Ramos (cell line): ENCODE data around the gene ZMYND15.
"Not testable (repeated sequence)": the region's sequence is repeated elsewhere in the genome, so short reads cannot be mapped to it uniquely, and the experiment has no call there.

Source experiments
- in situ Hi-C: fragments of 300-500 bp; cut with MboI; formaldehyde crosslinking; loops from one replicate; pipeline ENCODE4 v1.14.3; 2022; ENCODE audit warnings: low sequenced_read_pairs; ENCODE audit not compliant: unreplicated experiment

The ZMYND15 gene

GRCh38 chr17:4739122-4740024 is at the start of gene ZMYND15, which contains the start of gene CXCL16:
Gene ZMYND15 (plus strand): TSS chr17:4739833. CDS start chr17:4740549, 716 bp downstream.
Gene CXCL16 (minus strand): TSS chr17:4739928. CDS start chr17:4739339, 589 bp downstream.
- in situ Hi-C loops: no loop called here

- in situ Hi-C loops: not testable (repeated sequence)
Observed at GRCh38 chr17:4689872-4690271, 49.8 kb upstream of the ZMYND15 start.

DNA sequence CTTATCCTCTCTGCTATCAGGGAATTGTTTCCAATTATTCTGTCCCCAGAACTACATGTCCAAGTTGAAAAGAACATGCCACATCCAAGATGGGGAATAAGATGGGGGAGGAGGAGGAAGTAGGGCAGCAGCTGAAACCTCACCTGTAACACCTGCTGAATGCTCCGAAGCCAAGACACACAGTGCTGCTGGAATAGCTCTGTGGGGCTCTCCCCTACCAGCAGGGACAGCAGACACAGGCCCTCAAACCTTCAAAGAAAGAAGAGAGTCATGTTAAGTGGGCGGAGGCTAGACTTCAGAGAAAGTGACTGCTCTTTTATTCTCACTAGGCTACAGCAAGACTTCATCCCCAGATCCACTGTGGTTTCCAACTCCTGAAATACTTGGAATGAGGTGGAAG is 48.9 kb upstream of the ZMYND15 start:
- in situ Hi-C loops: no loop called here

DNA sequence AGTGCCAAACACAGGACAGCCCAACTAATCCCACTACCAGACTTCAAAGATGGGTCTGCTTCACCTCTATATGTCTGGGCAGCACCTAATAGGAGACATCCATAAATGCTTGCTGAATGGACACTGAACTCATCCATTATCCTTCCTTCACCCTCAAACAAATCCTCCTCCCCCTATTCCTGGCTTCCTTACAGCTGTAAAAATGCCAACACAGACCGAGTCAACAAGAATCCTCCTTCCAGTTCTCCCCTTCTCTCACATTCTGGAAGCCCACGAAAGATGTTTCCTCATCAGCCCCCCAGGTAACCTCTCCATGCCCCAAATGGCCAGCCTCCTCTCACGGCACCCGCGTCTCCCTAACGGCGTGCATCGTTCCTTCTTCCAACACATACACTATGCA is 47.9 kb upstream of the ZMYND15 start:
- in situ Hi-C loops: no loop called here

DNA sequence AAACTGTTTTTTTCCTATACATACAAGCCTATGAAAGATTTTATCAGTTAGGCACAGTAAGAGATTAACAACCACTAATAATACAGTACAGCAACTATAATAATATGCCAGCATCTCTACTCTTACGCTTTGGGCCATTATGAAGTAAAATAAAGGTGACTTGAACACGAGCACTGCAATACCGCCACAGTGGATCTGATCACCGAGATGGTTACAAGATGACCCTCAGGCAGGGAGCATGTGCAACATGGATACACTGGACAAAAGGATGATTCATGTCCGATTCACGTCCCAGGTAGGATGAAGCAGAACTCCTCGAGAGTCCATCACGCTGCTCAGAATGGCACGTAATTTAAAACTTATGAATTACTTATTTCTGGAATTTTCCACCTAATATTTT is 46.2 kb upstream of the ZMYND15 start:
- in situ Hi-C loops: no loop called here

DNA sequence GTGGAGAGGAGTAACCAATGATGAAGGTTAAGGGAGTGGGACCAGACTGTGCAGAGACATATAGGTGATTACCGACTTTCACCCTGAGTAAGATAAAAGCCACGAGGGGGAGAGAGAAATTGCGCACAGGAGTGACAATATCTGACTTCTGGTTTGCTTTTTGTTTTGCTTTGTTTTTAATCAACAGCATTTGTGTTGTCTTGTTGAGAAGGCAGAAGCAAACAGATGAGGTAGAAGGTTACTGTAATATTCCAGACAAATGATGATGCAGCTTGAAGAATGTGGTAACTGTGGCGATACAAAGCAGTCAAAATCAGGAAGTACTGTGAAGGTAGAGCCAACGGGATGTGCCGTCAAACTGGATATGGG is 43.2 kb upstream of the ZMYND15 start:
- in situ Hi-C loops: no loop called here

DNA sequence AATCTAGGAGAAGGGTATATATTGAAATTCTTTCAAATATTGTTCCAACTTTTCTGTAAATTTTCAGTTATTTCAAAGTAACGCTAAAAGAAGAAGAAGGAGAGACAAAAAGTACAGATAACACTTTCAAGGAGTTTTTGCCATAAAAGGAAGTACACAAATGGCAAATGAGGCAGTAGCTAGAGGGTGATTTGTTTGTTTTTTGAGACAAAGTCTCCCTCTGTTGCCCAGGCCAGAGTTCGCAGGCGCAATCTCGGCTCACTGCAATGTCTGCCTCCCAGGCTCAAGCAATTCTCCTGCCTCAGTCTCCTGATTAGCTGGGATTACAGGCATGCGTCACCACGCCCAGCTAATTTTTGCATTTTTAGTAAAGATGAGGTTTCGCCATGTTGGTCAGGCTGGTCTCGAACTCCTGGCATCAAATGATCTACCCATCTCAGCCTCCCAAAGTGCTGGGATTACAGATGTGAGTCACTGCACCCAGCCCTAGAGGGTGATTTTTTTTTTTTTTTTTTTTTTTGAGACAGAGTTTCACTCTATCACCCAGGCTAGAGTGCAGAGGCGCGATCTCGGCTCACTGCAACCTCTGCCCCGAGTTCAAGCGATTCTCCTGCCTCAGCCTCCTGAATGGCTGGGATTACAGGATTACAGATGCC is 40.1 kb upstream of the ZMYND15 start:
- in situ Hi-C loops: not testable (repeated sequence)

GRCh38 chr17:4701116-4701515 is 38.5 kb upstream of the ZMYND15 start:
- in situ Hi-C loops: no loop called here

- in situ Hi-C loops: no loop called here
Observed at GRCh38 chr17:4703330-4703691, 36.3 kb upstream of the ZMYND15 start.

- in situ Hi-C loops: not testable (repeated sequence)
Observed at GRCh38 chr17:4704574-4704907, 35.1 kb upstream of the ZMYND15 start.

GRCh38 chr17:4704991-4705390 is 34.6 kb upstream of the ZMYND15 start:
- in situ Hi-C loops: no loop called here

GRCh38 chr17:4706121-4706520 is 33.5 kb upstream of the ZMYND15 start:
- in situ Hi-C loops: no loop called here

DNA sequence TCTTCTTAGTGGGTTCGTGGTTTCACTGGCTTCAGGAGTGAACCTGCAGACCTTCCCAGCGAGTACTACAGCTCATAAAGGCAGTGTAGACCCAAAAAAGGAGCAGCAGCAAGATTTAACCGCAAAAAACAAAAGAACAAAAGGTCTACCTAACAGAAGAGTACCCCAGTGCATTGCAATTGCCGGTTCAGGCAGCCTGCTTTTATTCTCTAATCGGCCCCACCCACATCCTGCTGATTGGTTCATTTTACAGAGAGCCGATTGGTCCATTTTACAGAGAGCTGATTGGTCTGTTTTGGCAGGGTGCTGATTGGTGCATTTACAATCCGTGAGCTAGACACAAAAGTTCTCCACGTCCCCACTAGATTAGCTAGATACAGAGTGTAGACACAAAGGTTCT is 31.2 kb upstream of the ZMYND15 start:
- in situ Hi-C loops: no loop called here

DNA sequence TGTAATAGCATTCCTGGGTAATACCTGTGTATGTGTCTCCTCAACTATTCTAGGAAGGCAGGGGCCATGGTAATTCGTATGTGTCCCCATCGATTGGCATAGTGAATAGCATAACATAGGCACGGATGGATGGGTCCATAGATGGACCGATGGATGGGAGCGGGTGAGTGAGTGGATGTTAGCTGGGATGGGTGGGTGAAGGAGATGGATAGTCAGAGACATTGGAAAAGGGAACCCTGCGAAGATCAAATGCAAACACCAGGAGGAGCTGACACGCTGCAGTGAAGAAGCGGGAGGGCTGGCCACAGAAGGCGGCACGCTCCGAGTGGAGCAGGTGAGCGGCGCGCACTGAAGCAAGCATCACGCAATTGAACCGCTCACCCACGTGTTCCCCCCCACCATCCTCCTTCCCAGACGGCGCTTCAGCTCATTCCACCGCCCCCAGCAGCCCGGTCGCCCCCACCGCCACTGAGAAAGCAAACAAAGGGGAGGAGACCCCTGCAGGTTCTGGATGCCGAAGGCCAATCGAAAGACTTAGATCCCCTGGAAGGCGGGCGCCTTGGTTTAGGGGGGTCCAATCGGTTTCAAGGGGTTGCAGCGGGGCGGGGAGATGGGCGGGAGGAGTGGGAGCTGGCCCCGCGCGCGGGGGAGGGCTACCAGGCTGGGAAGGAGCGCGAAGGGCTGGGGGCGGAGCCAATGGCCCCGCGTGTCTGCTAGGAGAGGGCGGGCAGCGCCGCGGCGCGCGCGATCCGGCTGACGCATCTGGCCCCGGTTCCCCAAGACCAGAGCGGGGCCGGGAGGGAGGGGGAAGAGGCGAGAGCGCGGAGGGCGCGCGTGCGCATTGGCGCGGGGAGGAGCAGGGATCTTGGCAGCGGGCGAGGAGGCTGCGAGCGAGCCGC is 29.6 kb upstream of the ZMYND15 start, which contains the start of gene ARRB2:
TSS of gene ARRB2 (plus strand) at position 839 of the 899 bp plus-strand sequence. CDS start 90 bp downstream, outside the sequence.
- in situ Hi-C loops: no loop called here

GRCh38 chr17:4710693-4711634 is 28.7 kb upstream of the ZMYND15 start:
- in situ Hi-C loops: no loop called here

DNA sequence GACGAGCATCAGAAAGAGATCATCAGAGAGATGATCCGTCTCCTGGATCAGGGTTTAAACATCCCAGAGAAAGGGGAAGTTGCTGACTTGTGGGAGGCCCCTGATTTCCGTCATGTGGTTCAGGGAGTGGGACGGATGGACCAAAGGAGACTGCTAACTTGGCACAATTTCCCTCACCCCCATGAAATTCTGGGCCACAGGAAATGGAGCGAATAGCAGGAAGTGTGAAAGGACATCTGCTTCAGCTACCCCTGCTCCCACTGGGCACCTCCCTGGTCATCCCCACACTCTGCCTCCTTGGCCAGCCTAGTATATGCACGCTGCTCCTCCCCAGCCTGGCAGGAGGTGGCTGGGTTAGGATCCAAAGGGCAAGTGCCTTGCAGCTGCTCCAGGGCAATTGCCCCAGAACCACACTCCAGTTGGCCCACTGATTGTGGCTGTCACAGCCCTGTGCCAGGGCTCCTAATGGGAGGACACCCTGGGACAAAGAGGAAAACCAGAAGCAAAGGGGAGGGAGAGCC is 27.9 kb upstream of the ZMYND15 start:
- in situ Hi-C loops: no loop called here

DNA sequence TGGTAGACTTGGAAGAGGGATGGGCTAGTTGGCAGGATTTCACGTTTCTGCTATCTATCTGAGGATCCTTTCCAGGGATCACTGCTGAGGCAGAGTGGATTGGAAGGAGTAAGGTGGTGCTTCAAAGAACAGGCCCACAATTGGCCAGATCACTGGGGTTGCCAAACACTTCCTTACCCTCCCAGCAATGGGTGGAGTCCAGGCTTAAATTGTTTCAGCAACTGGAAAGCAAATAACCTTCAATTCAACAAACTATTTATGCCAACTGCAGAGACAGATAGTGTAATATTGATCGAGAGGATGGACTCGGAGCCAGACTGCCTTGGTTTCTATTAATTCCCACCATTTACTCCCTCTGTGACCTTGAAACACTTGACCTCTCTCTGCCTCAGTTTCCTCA is 27.1 kb upstream of the ZMYND15 start:
- in situ Hi-C loops: no loop called here

DNA sequence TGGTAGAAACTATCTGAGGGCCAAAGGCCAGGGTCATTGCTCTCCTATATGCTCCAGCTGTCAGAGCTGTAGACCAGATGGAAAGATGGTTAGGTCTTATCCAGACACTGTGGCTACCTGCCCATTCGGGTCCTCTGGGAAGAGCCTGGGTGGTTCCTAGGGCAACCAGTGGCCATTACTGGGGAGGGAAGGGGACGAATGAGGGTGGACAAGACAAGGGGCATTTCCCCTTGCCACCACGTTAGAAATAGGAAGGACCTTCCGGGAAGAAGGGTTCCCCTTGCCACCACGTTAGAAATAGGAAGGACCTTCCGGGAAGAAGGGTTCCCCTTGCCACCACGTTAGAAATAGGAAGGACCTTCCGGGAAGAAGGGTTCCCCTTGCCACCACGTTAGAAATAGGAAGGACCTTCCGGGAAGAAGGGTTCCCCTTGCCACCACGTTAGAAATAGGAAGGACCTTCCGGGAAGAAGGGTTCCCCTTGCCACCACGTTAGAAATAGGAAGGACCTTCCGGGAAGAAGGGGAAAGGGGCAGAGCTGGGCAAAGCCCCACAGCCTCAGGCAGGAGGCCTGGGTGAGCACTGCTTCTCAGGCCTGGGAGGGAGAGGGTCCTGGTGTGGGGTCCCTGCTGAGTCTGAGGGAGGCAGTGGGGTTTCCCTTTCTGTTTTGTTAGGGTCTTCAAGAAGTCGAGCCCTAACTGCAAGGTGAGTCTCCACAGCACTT is 25.1 kb upstream of the ZMYND15 start:
- in situ Hi-C loops: not testable (repeated sequence)
